ENCODE results near the gene RC3H1. TPM values are rescaled to one million over a fixed set of nuclear protein-coding genes. Genes with fewer than 3 reads are reported as not detected.

The RC3H1 gene
- total and polyA plus RNA-seq, 9 of the 15 experiments (the other 6 are each of a cell fraction or from before 2014, with no cell fraction given): 2.4 to 31.7 (median 12.4) TPM

GRCh38 chr1:174052621-174053020 lies 30.5 kb upstream of the RC3H1 start:
- in situ Hi-C loops (cut with MboI) (no loop called here), intact Hi-C loops (cut with micrococcal nuclease) (no loop called here)
- Histone ChIP-seq H4K20me1 (replicated peaks; ENCODE audit: control insufficient read depth, insufficient read depth, low read length) (no peaks in the 10 kb centered on the region), H2AFZ (ENCODE audit: low read depth, low read length) (peak overlapping the region; percentile 80), H3K9ac (ENCODE audit: insufficient read depth in 1 of 2, low read depth in 2 of 2, low read length in 2 of 2) (no peak overlapping the region), H3K4me2 (ENCODE audit: insufficient read depth, low read length) (no peak overlapping the region), H3K4me3 (no peak overlapping the region), H3K27ac (ENCODE audit: extremely low read depth, low read depth, low read length) (no peak overlapping the region), H3K4me1 (replicated peaks in 1 of 2; ENCODE audit: control insufficient read depth in 2 of 2, insufficient read depth in 2 of 2, low read length in 2 of 2) (no peaks in the 10 kb centered on the region), H3K9me3 (replicated peaks; ENCODE audit: control insufficient read depth, insufficient read depth, low read depth, low read length) (0 out of 2 replicates have a peak, but pooled peaks cover 4% of the 10 kb centered on the region), H3K79me2 (ENCODE audit: control insufficient read depth, insufficient read depth, low read length) (no peaks in the 10 kb centered on the region), H3K9me1 (ENCODE audit: control insufficient read depth, insufficient read depth, low read length) (no peaks in the 10 kb centered on the region), H3K36me3 (ENCODE audit: control insufficient read depth, insufficient read depth, low read length) (no peaks in the 10 kb centered on the region), H3K27me3 (ENCODE audit: control insufficient read depth in 2 of 2, insufficient read depth in 2 of 2, low read length in 2 of 2) (no peaks in the 10 kb centered on the region)
- TF ChIP-seq CEBPZ (IDR thresholded peaks at IDR 0.05; ENCODE audit: borderline replicate concordance, low read depth, low read length) (no peak), ATF3 (IDR thresholded peaks at IDR 0.05) (peak; percentile 33; the same call in 1 of the 2 replicates), ATF3 (CRISPR knock-in tag; conservative IDR thresholded peaks at IDR 0.05) (no peak)
- ATAC-seq (peak; percentile 48), DNase-seq (ENCODE audit: extremely low read depth in 1 of 4, low spot score in 3 of 4) (no peak), FAIRE-seq (peak; percentile 29)
- POLR2A ChIA-PET: interaction anchor here (0.5 kb wide), 1 partner anchor 25 kb away, joined by 3 read pairs; no protein-coding TSS in a partner anchor
- no TSS peak for BruUV-seq (replicated peaks)
- CTCF ChIA-PET (ENCODE audit: low intra/inter-chr PET ratio): no interaction called here
- 7% methylated on average over 3 of the region's 3 CpGs for WGBS (ENCODE audit: insufficient coverage, low coverage, missing lambda C conversion rate)

All from K562 (cell line).